Motor neuron (in vitro differentiated cells): ENCODE data around the gene MYO5A. TPM values are rescaled to one million over a fixed set of nuclear protein-coding genes. Genes with fewer than 3 reads are reported as not detected.

Source experiments
- ATAC-seq, 8 experiments: fragments of 200-7000 bp; cut with Tn5 transposase; replicated peaks in 6 of 8; 2 replicates each; pipeline ENCODE4 v1.8.0; 2021; ENCODE audit warnings: mild to moderate bottlenecking in 8 of 8, moderate library complexity in 8 of 8
- H3K27ac ChIP-seq, 2 donors: fragments of 250-450 bp; sonication (Bioruptor Pico); 2 replicates each; pipeline ENCODE4 v1.9.0; 2021; ENCODE audit warnings: antibody characterized with exemption in 2 of 2, mild to moderate bottlenecking in 2 of 2, moderate library complexity in 1 of 2
- H3K4me1 ChIP-seq, 2 donors: fragments of 250-450 bp; sonication (Bioruptor Pico); replicated peaks in 1 of 2; 2 replicates each; pipeline ENCODE4 v1.6.1; 2021; ENCODE audit warnings: antibody characterized with exemption in 2 of 2, mild to moderate bottlenecking in 2 of 2, moderate library complexity in 1 of 2
- H3K4me3 ChIP-seq, 5 donors: fragments of 250-450 bp; sonication (Bioruptor Pico); 2 replicates each; pipeline ENCODE4 v1.9.0; 2021; ENCODE audit warnings: antibody characterized with exemption in 5 of 5, mild to moderate bottlenecking in 5 of 5, moderate library complexity in 4 of 5
- WGBS, 10 experiments: fragments of 450-650 bp; shearing (Covaris generic); methylation state at CpG; one replicate each; pipeline ENCODE4 v1.0.0; 2022; 5-methylcytosine and 5-hydroxymethylcytosine counted together
- in situ Hi-C, 9 experiments: fragments of 400-800 bp; cut with MboI; loops; one replicate each; pipeline ENCODE4 v1.15.0; 2021; ENCODE audit warnings: low sequenced_read_pairs in 9 of 9, low pct_unique_long_range_greater_than_20kb in 2 of 9; ENCODE audit not compliant: unreplicated experiment in 9 of 9
- total RNA-seq, 8 experiments: library from RNA; unstranded; fragments of 300-600 nt; gene quantifications; 2 replicates each; pipeline versions ENCODE4 v1.2.3 to v1.2.4, GENCODE V29; 2022

The MYO5A gene
- total RNA-seq, 8 experiments from 2014 or later = 8.3 to 74.1 (median 39.8) TPM

GRCh38 chr15:52382647-52383046, 146.0 kb downstream of the MYO5A start:
- Histone ChIP-seq H3K4me3 (no peak overlapping the region), H3K4me1 (no peaks in the 10 kb centered on the region), H3K27ac (no peak overlapping the region)
- ATAC-seq = no peak
- WGBS, 10 experiments = 89 to 100% (median 100%) methylated on average over 1 of the region's 1 CpG; no CpG with 5 or more reads in 5 of the 10 experiments
- in situ Hi-C loops = loop anchor here in 1 of 9 experiments (25.0 kb wide), 1 partner anchor 155 kb away; the partner anchor contains the start of gene MYO5A

- 83 to 100% (median 89%) methylated on average over 2 to 10 of the region's 14 CpGs for WGBS, 10 experiments
- no peak overlapping the region for H3K4me3 ChIP-seq
- ATAC-seq = peak in 1 of 8 experiments; percentile 68
- no peak overlapping the region for H3K27ac ChIP-seq
- H3K4me1 ChIP-seq = no peaks in the 10 kb centered on the region
- in situ Hi-C loops = loop anchor here in 1 of 9 experiments (25.0 kb wide), 1 partner anchor 158 kb away; the partner anchor contains the start of gene MYO5A
Observed at GRCh38 chr15:52379395-52380106, 149.1 kb downstream of the MYO5A start.

GRCh38 chr15:52378746-52379394, 149.8 kb downstream of the MYO5A start:
- in situ Hi-C loops = loop anchor here in 1 of 9 experiments (25.0 kb wide), 1 partner anchor 158 kb away; the partner anchor contains the start of gene MYO5A
- no peaks in the 10 kb centered on the region for H3K4me1 ChIP-seq
- no peak for ATAC-seq
- no peak overlapping the region for H3K4me3 ChIP-seq
- WGBS, 10 experiments = 91 to 100% (median 97%) methylated on average over 2 to 6 of the region's 6 CpGs
- no peak overlapping the region for H3K27ac ChIP-seq

GRCh38 chr15:52370010-52370409, 158.7 kb downstream of the MYO5A start:
- ATAC-seq = no peak
- H3K27ac ChIP-seq = no peak overlapping the region
- in situ Hi-C loops = no loop called here
- no peaks in the 10 kb centered on the region for H3K4me1 ChIP-seq
- H3K4me3 ChIP-seq = no peak overlapping the region
- 65 to 98% (median 91%) methylated on average over 5 to 9 of the region's 9 CpGs; no CpG with 5 or more reads in 1 of the 10 experiments for WGBS, 10 experiments

- Histone ChIP-seq H3K4me3 (no peak overlapping the region), H3K4me1 (no peaks in the 10 kb centered on the region), H3K27ac (no peak overlapping the region)
- in situ Hi-C loops = no loop called here
- WGBS, 10 experiments = 67 to 100% (median 94%) methylated on average over 1 to 3 of the region's 3 CpGs
- ATAC-seq = no peak
Observed at GRCh38 chr15:52369455-52369854, 159.2 kb downstream of the MYO5A start.

- Histone ChIP-seq H3K27ac (no peak overlapping the region), H3K4me1 (no peaks in the 10 kb centered on the region), H3K4me3 (no peak overlapping the region)
- 83 to 100% (median 97%) methylated on average over 1 to 3 of the region's 3 CpGs; no CpG with 5 or more reads in 2 of the 10 experiments for WGBS, 10 experiments
- ATAC-seq = no peak
- in situ Hi-C loops = no loop called here
Observed at GRCh38 chr15:52369030-52369429, 159.7 kb downstream of the MYO5A start.

GRCh38 chr15:52368402-52368801, 160.3 kb downstream of the MYO5A start:
- no peak overlapping the region for H3K4me3 ChIP-seq
- ATAC-seq = no peak
- H3K4me1 ChIP-seq = no peaks in the 10 kb centered on the region
- H3K27ac ChIP-seq = no peak overlapping the region
- 20 to 100% (median 93%) methylated on average over 1 to 3 of the region's 3 CpGs; no CpG with 5 or more reads in 2 of the 10 experiments for WGBS, 10 experiments
- in situ Hi-C loops = no loop called here

- WGBS, 10 experiments = 24 to 100% (median 88%) methylated on average over 2 to 3 of the region's 3 CpGs; no CpG with 5 or more reads in 1 of the 10 experiments
- in situ Hi-C loops = no loop called here
- ATAC-seq = peak in 2 of 8 experiments; percentile 79 to 88
- Histone ChIP-seq H3K27ac (no peak overlapping the region), H3K4me3 (no peak overlapping the region), H3K4me1 (no peaks in the 10 kb centered on the region)
Observed at GRCh38 chr15:52362497-52362896, 166.2 kb downstream of the MYO5A start.

GRCh38 chr15:52361975-52362494, 166.6 kb downstream of the MYO5A start:
- WGBS, 10 experiments = 83 to 100% (median 92%) methylated on average over 2 to 4 of the region's 4 CpGs
- in situ Hi-C loops = no loop called here
- no peak overlapping the region for H3K4me3 ChIP-seq
- H3K4me1 ChIP-seq = no peaks in the 10 kb centered on the region
- ATAC-seq = peak in 1 of 8 experiments; percentile 14
- no peak overlapping the region for H3K27ac ChIP-seq

- 33 to 98% (median 78%) methylated on average over 2 to 4 of the region's 4 CpGs for WGBS, 10 experiments
- ATAC-seq = no peak
- Histone ChIP-seq H3K4me3 (no peak overlapping the region), H3K27ac (no peak overlapping the region), H3K4me1 (no peaks in the 10 kb centered on the region)
- in situ Hi-C loops = no loop called here
Observed at GRCh38 chr15:52361494-52361893, 167.2 kb downstream of the MYO5A start.

- WGBS, 10 experiments = 80 to 100% (median 86%) methylated on average over 1 to 8 of the region's 9 CpGs
- ATAC-seq = peak in 1 of 8 experiments; percentile 49
- in situ Hi-C loops = no loop called here
- H3K27ac ChIP-seq = no peak overlapping the region
- no peaks in the 10 kb centered on the region for H3K4me1 ChIP-seq
- H3K4me3 ChIP-seq = no peak overlapping the region
Observed at GRCh38 chr15:52360229-52361203, 168.2 kb downstream of the MYO5A start.

GRCh38 chr15:52359722-52360121, 169.0 kb downstream of the MYO5A start:
- H3K27ac ChIP-seq = no peak overlapping the region
- no peaks in the 10 kb centered on the region for H3K4me1 ChIP-seq
- 0 to 100% (median 37%) methylated on average over 1 of the region's 1 CpG; no CpG with 5 or more reads in 4 of the 10 experiments for WGBS, 10 experiments
- ATAC-seq = peak in 3 of 8 experiments; percentile 37 to 74 (median 53)
- H3K4me3 ChIP-seq = no peak overlapping the region
- in situ Hi-C loops = no loop called here
